ENCODE measurements around the gene ATE1. TPM values are rescaled to one million over a fixed set of nuclear protein-coding genes. Genes with fewer than 3 reads are reported as not detected.

Gene ATE1
- total RNA-seq, 4 donors from 2014 or later = 13.5 to 90.2 (median 27.7) TPM

- H3K36me3 ChIP-seq = no peaks in the 10 kb centered on the region
- intact Hi-C loops (cut with DNase I; ENCODE audit: low total_unique reads) = no loop called here
- no peak for DNase-seq
- no peaks in the 10 kb centered on the region for H3K9me3 ChIP-seq
- H3K4me3 ChIP-seq = no peak overlapping the region
- no peaks in the 10 kb centered on the region for H3K27me3 ChIP-seq
- TF ChIP-seq POLR2A (IDR thresholded peaks at IDR 0.05) = no peak
- TF ChIP-seq CTCF (IDR thresholded peaks at IDR 0.05) = no peak
- H3K4me1 ChIP-seq = no peaks in the 10 kb centered on the region
- no peak overlapping the region for H3K27ac ChIP-seq
Measured at GRCh38 chr10:121819049-121819448, 108.8 kb downstream of the ATE1 start.

- Histone ChIP-seq H3K4me1 (no peaks in the 10 kb centered on the region), H3K36me3 (no peaks in the 10 kb centered on the region), H3K27ac (no peak overlapping the region), H3K4me3 (no peak overlapping the region), H3K27me3 (no peaks in the 10 kb centered on the region), H3K9me3 (no peaks in the 10 kb centered on the region)
- no peak for DNase-seq
- intact Hi-C loops (cut with DNase I; ENCODE audit: low total_unique reads) = no loop called here
- TF ChIP-seq POLR2A (IDR thresholded peaks at IDR 0.05) = no peak
- TF ChIP-seq CTCF (IDR thresholded peaks at IDR 0.05) = no peak
Measured at GRCh38 chr10:121818599-121818998, 109.2 kb downstream of the ATE1 start.

GRCh38 chr10:121816197-121816596 lies 111.6 kb downstream of the ATE1 start:
- no peaks in the 10 kb centered on the region for H3K36me3 ChIP-seq
- no peaks in the 10 kb centered on the region for H3K9me3 ChIP-seq
- no peak overlapping the region for H3K4me3 ChIP-seq
- H3K27ac ChIP-seq = no peak overlapping the region
- no peak for TF ChIP-seq CTCF (IDR thresholded peaks at IDR 0.05)
- TF ChIP-seq POLR2A (IDR thresholded peaks at IDR 0.05) = no peak
- H3K27me3 ChIP-seq = no peaks in the 10 kb centered on the region
- no peak for DNase-seq
- intact Hi-C loops (cut with DNase I; ENCODE audit: low total_unique reads) = no loop called here
- H3K4me1 ChIP-seq = no peaks in the 10 kb centered on the region

- no peak for DNase-seq
- intact Hi-C loops (cut with DNase I; ENCODE audit: low total_unique reads) = no loop called here
- no peak for TF ChIP-seq CTCF (IDR thresholded peaks at IDR 0.05)
- TF ChIP-seq POLR2A (IDR thresholded peaks at IDR 0.05) = no peak
- Histone ChIP-seq H3K4me1 (no peaks in the 10 kb centered on the region), H3K27me3 (no peaks in the 10 kb centered on the region), H3K36me3 (no peaks in the 10 kb centered on the region), H3K4me3 (no peak overlapping the region), H3K27ac (no peak overlapping the region), H3K9me3 (no peaks in the 10 kb centered on the region)
Measured at GRCh38 chr10:121813857-121814256, 114.0 kb downstream of the ATE1 start.

- Histone ChIP-seq H3K27ac (no peak overlapping the region), H3K27me3 (no peaks in the 10 kb centered on the region), H3K4me3 (no peak overlapping the region), H3K9me3 (no peaks in the 10 kb centered on the region), H3K36me3 (no peaks in the 10 kb centered on the region), H3K4me1 (no peaks in the 10 kb centered on the region)
- TF ChIP-seq POLR2A (IDR thresholded peaks at IDR 0.05) = no peak
- no peak for TF ChIP-seq CTCF (IDR thresholded peaks at IDR 0.05)
- intact Hi-C loops (cut with DNase I; ENCODE audit: low total_unique reads) = no loop called here
- no peak for DNase-seq
Measured at GRCh38 chr10:121813211-121813815, 114.5 kb downstream of the ATE1 start.

Data from uterus (tissue), 4 donors.